Transverse colon (tissue), 4 donors: Measurements from ENCODE around the gene TAS1R2. TPM values are rescaled to one million over a fixed set of nuclear protein-coding genes. Genes with fewer than 3 reads are reported as not detected.

Experiments
- DNase-seq: peaks from one replicate; pipeline ENCODE4 v3.0.0-alpha.2; 2019
- H3K27ac ChIP-seq, 4 donors: fragments of 200-600 bp; sonication (generic); 2 replicates each; pipeline ENCODE4 v1.5.1; 2016 to 2018; ENCODE audit warnings: inconsistent platforms in 4 of 4
- H3K27me3 ChIP-seq: fragments of 200-600 bp; sonication (generic); 2 replicates; pipeline ENCODE4 v1.5.1; 2017; ENCODE audit warnings: inconsistent platforms
- H3K36me3 ChIP-seq, 4 donors: fragments of 200-600 bp; sonication (generic); 2 replicates each; pipeline ENCODE4 v1.5.1; 2017 to 2019; ENCODE audit warnings: inconsistent platforms in 4 of 4
- H3K4me1 ChIP-seq, 4 donors: fragments of 200-600 bp; sonication (generic); 2 replicates each; pipeline ENCODE4 v1.5.1; 2017 to 2020; ENCODE audit warnings: inconsistent platforms in 4 of 4
- H3K4me3 ChIP-seq, 4 donors: fragments of 200-600 bp; sonication (generic); 1 replicate in 1 of 4; 2 replicates in 3 of 4; pipeline versions ENCODE4 v1.5.1 to v1.6.1; 2017 to 2019; ENCODE audit warnings: inconsistent platforms in 4 of 4
- H3K9me3 ChIP-seq, 2 donors: fragments of 200-600 bp; sonication (generic); 2 replicates each; pipeline ENCODE4 v1.5.1; 2017 to 2019; ENCODE audit warnings: inconsistent platforms in 2 of 2
- EP300 ChIP-seq: sonication (generic); formaldehyde crosslinking; IDR thresholded peaks from one replicate; pipeline ENCODE4 v1.6.1; 2017; ENCODE audit warnings: antibody characterized with exemption, low read depth
- POLR2A ChIP-seq: fragments of 450-650 bp; IDR thresholded peaks from one replicate; pipeline ENCODE4 v1.6.1; 2016; ENCODE audit warnings: antibody characterized with exemption, mild to moderate bottlenecking, moderate library complexity
- POLR2AphosphoS5 ChIP-seq, 3 donors: sonication (generic); formaldehyde crosslinking; IDR thresholded peaks; one replicate each; pipeline ENCODE4 v1.6.1; 2016; ENCODE audit warnings: antibody characterized with exemption in 3 of 3
- WGBS, 2 donors: methylation state at CpG; one replicate each; pipeline ENCODE4 v1.1.5; 2018; ENCODE audit warnings: low coverage in 1 of 2; 5-methylcytosine and 5-hydroxymethylcytosine counted together
- in situ Hi-C, 4 donors: fragments of 200-750 bp; cut with MboI; loops; one replicate each; pipeline versions ENCODE4 v1.15.0 to v1.15.1; 2017; ENCODE audit warnings: low sequenced_read_pairs in 3 of 4, low pct_ligation_motif_present in 1 of 4, low pct_unique_long_range_greater_than_20kb in 1 of 4
- intact Hi-C: fragments of 100-400 bp; cut with DNase I; formaldehyde crosslinking; loops from one replicate; pipeline ENCODE4 v1.15.1; 2023; ENCODE audit warnings: low total_unique reads
- total RNA-seq, 4 donors: library from RNA; depleted of rRNA; stranded (reverse); fragments of >200 nt; gene quantifications; one replicate each; pipeline ENCODE4 v1.1.0, GENCODE V29; 2016
- TF ChIP-seq, protein P1 (sequence below), 5 experiments: fragments of 200-600 bp in 3 of 5; fragments of 450-650 bp in 2 of 5; sonication (generic) in 3 of 5; IDR thresholded peaks; 1 replicate in 2 of 5; 2 replicates in 3 of 5; pipeline ENCODE4 v1.5.1; 2016 to 2017; ENCODE audit warnings: antibody characterized with exemption in 5 of 5, inconsistent platforms in 3 of 5, mild to moderate bottlenecking in 2 of 5, moderate library complexity in 1 of 5

The TAS1R2 gene
- total RNA-seq, 4 donors from 2014 or later: not detected

DNA sequence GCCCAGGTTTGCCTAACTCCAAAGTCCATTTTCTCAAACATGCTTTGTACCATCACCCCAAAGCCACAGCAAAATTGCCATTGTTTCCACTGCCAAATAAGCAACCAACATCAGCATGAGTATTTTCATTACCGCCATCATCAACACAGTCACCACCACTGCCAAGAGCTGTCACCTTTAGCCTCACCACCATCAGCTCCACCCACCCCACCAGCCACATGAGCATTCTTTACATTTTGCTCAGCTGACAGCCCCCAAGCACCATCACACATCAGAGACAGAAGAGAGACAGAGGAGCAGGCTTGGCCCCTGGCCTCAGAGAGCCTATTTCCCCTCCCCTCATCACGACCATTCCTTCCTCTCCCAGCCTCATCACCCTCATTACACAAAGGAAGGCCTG, 42.7 kb downstream of the TAS1R2 start:
- Histone ChIP-seq H3K27me3 (peaks cover 35% of the 10 kb centered on the region), H3K36me3 (no peaks in the 10 kb centered on the region), H3K27ac (no peak overlapping the region), H3K4me3 (no peak overlapping the region), H3K9me3 (no peaks in the 10 kb centered on the region), H3K4me1 (no peaks in the 10 kb centered on the region)
- TF ChIP-seq POLR2AphosphoS5 (IDR thresholded peaks at IDR 0.05) (no peak), POLR2A (no peak), EP300 (no peak)
- TF ChIP-seq, protein P1, sequence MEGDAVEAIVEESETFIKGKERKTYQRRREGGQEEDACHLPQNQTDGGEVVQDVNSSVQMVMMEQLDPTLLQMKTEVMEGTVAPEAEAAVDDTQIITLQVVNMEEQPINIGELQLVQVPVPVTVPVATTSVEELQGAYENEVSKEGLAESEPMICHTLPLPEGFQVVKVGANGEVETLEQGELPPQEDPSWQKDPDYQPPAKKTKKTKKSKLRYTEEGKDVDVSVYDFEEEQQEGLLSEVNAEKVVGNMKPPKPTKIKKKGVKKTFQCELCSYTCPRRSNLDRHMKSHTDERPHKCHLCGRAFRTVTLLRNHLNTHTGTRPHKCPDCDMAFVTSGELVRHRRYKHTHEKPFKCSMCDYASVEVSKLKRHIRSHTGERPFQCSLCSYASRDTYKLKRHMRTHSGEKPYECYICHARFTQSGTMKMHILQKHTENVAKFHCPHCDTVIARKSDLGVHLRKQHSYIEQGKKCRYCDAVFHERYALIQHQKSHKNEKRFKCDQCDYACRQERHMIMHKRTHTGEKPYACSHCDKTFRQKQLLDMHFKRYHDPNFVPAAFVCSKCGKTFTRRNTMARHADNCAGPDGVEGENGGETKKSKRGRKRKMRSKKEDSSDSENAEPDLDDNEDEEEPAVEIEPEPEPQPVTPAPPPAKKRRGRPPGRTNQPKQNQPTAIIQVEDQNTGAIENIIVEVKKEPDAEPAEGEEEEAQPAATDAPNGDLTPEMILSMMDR (IDR thresholded peaks at IDR 0.05): no peak
- intact Hi-C loops: no loop called here
- WGBS, 2 donors: 49% methylated on average over 2 of the region's 2 CpGs; no CpG with 5 or more reads in 1 of the 2 donors
- no peak for DNase-seq
- in situ Hi-C loops: loop anchor here in 1 of 4 donors (10.0 kb wide), 1 partner anchor 222 kb away; no protein-coding TSS in a partner anchor

DNA sequence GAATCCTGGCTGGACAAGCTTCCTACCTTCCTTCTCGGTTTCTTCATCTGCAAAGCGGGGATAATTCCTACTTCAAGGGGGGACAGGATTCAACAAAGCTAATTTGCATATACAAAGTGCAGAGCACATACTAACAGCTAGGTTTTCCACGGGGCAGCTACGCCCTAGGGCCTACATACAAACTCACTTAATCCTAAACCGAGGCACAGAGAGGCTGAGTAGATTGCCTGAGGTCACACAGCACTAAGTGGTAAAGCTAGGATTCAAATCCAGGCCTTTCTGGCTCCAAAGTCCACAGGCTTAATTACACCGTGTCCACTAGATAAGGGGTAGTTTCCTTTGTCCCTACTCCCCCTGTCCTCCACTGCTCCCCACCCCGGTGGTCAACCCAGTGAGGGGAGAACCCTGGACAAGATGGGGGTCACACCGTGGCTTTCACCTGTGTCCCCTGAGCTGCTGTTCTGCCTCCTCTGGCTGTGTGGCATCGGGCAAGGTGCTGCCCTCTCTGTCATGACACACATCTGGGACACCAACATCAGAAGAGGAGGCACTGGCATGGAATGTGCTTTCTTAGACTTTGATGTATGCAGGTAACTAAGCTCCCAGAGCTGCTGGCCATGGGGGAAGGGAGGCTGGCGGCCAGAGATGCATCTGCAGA, 44.5 kb downstream of the TAS1R2 start:
- in situ Hi-C loops: loop anchor here in 1 of 4 donors (10.0 kb wide), 1 partner anchor 220 kb away; no protein-coding TSS in a partner anchor

GRCh38 chr1:18814425-18814824, 45.0 kb downstream of the TAS1R2 start:
- Histone ChIP-seq H3K4me1 (no peaks in the 10 kb centered on the region), H3K27me3 (peaks cover 33% of the 10 kb centered on the region), H3K4me3 (no peak overlapping the region), H3K27ac (no peak overlapping the region), H3K36me3 (no peaks in the 10 kb centered on the region), H3K9me3 (no peaks in the 10 kb centered on the region)
- DNase-seq: no peak
- 48% methylated on average over 6 of the region's 6 CpGs; no CpG with 5 or more reads in 1 of the 2 donors for WGBS, 2 donors
- in situ Hi-C loops (loop anchor here in 1 of 4 donors (10.0 kb wide), 1 partner anchor 220 kb away; no protein-coding TSS in a partner anchor), intact Hi-C loops (no loop called here)
- TF ChIP-seq EP300: no peak
- TF ChIP-seq POLR2AphosphoS5 (IDR thresholded peaks at IDR 0.05): no peak
- TF ChIP-seq POLR2A: no peak
- TF ChIP-seq, protein P1 (IDR thresholded peaks at IDR 0.05): no peak

More for the DNA sequence above, 44.5 kb downstream of the TAS1R2 start:
- TF ChIP-seq EP300 (no peak), POLR2A (no peak), POLR2AphosphoS5 (IDR thresholded peaks at IDR 0.05) (no peak)
- TF ChIP-seq, protein P1 (IDR thresholded peaks at IDR 0.05): no peak
- 50 to 80% methylated on average over 2 to 10 of the region's 10 CpGs for WGBS, 2 donors
- H3K36me3 ChIP-seq: no peaks in the 10 kb centered on the region
- intact Hi-C loops: no loop called here
- H3K9me3 ChIP-seq: no peaks in the 10 kb centered on the region
- H3K4me1 ChIP-seq: no peaks in the 10 kb centered on the region
- no peak overlapping the region for H3K27ac ChIP-seq
- no peak for DNase-seq
- H3K4me3 ChIP-seq: no peak overlapping the region
- peaks cover 34% of the 10 kb centered on the region for H3K27me3 ChIP-seq

- H3K4me3 ChIP-seq: no peak overlapping the region
- peaks cover 24% of the 10 kb centered on the region for H3K27me3 ChIP-seq
- in situ Hi-C loops (loop anchor here in 1 of 4 donors (10.0 kb wide), 1 partner anchor 218 kb away; no protein-coding TSS in a partner anchor), intact Hi-C loops (no loop called here)
- DNase-seq: no peak
- no peaks in the 10 kb centered on the region for H3K36me3 ChIP-seq
- TF ChIP-seq POLR2AphosphoS5 (IDR thresholded peaks at IDR 0.05) (no peak), POLR2A (no peak), EP300 (no peak)
- TF ChIP-seq, protein P1 (IDR thresholded peaks at IDR 0.05): no peak
- WGBS, 2 donors: 73 to 80% methylated on average over 7 of the region's 7 CpGs
- H3K27ac ChIP-seq: no peak overlapping the region
- no peaks in the 10 kb centered on the region for H3K9me3 ChIP-seq
- no peaks in the 10 kb centered on the region for H3K4me1 ChIP-seq
Observed at GRCh38 chr1:18812453-18812939, 47.0 kb downstream of the TAS1R2 start.
